K562 (cell line): ENCODE data around the gene USPL1. TPM values are rescaled to one million over a fixed set of nuclear protein-coding genes. Genes with fewer than 3 reads are reported as not detected.

Experiments used
- ETV5 ChIP-seq: sonication (generic); formaldehyde crosslinking; IDR thresholded peaks from 2 replicates; pipeline ENCODE4 v1.4.0; 2020; ENCODE audit warnings: low read depth, mild to moderate bottlenecking, missing genetic modification reagents
- HMG20B ChIP-seq: fragments of 250-450 bp; sonication (Bioruptor Pico); IDR thresholded peaks from 2 replicates; pipeline ENCODE4 v1.5.0; 2021; ENCODE audit warnings: mild to moderate bottlenecking
- MAZ ChIP-seq, 2 experiments: fragments of 450-650 bp in 1 of 2; sonication (generic) in 1 of 2; formaldehyde crosslinking; IDR thresholded peaks in 1 of 2; conservative IDR thresholded peaks in 1 of 2; 2 replicates each; pipeline versions ENCODE4 v1.4.0 to v1.5.0; 2020; ENCODE audit warnings: mild to moderate bottlenecking in 1 of 2, missing genetic modification reagents in 1 of 2
- NONO ChIP-seq, 2 experiments: fragments of 200-400 bp in 1 of 2; fragments of 450-650 bp in 1 of 2; formaldehyde crosslinking in 1 of 2; IDR thresholded peaks; 2 replicates each; pipeline ENCODE4 v1.6.1; 2017; ENCODE audit warnings: low read depth in 2 of 2, mild to moderate bottlenecking in 2 of 2, moderate library complexity in 2 of 2, low read length in 1 of 2
- PPARD ChIP-seq: fragments of 250-450 bp; sonication (Bioruptor Pico); IDR thresholded peaks from 2 replicates; pipeline ENCODE4 v1.8.0; 2022; ENCODE audit warnings: inconsistent platforms, mild to moderate bottlenecking, moderate library complexity
- RREB1 ChIP-seq: fragments of 250-450 bp; sonication (Bioruptor Pico); IDR thresholded peaks from 2 replicates; pipeline ENCODE4 v1.4.0; 2020
- THRB ChIP-seq: fragments of 450-650 bp; formaldehyde crosslinking; conservative IDR thresholded peaks from 2 replicates; pipeline ENCODE4 v1.4.0; 2022; ENCODE audit warnings: mild to moderate bottlenecking, missing genetic modification characterization
- TRIM24 ChIP-seq, 2 experiments: fragments of 450-650 bp; IDR thresholded peaks; 2 replicates each; pipeline ENCODE4 v1.6.1; 2016
- polyA plus RNA-seq, 8 experiments: library from polyadenylated mRNA; depleted of rRNA in 4 of 8; stranded (reverse) in 5 of 8; unstranded in 3 of 8; fragments of >200 nt; fragmentation: Nextera tagmentation in 2 of 8; fragmentation: Illumina TruSeq in 1 of 8; extraction: Ambion mirVana in 2 of 8; extraction: Trizol in 1 of 8; gene quantifications; 2 replicates each; pipeline versions ENCODE4 v1.2.1 to v1.2.3, GENCODE V29; 2011 to 2014; ENCODE audit warnings: inconsistent platforms in 1 of 8, missing spikeins in 1 of 8
- total RNA-seq, 7 experiments: library from RNA; depleted of rRNA in 6 of 7; stranded (reverse); fragments of >200 nt in 6 of 7; fragmentation: Illumina TruSeq in 2 of 7; extraction: Trizol in 2 of 7; gene quantifications; 2 replicates each; pipeline versions ENCODE4 v1.2.1 to v1.2.3, GENCODE V29; 2011 to 2021; ENCODE audit warnings: low replicate concordance in 1 of 7

The USPL1 gene
- total and polyA plus RNA-seq, 9 of the 15 experiments (the other 6 are each of a cell fraction or from before 2014, with no cell fraction given): 5.5 to 18.0 (median 12.0) TPM

GRCh38 chr13:30685987-30686386 lies 68.3 kb downstream of the USPL1 start (continued):
- TF ChIP-seq RREB1 (CRISPR knock-in tag) (no peak), PPARD (CRISPR knock-in tag) (no peak), NONO (IDR thresholded peaks at IDR 0.05; ENCODE audit: low read depth in 2 of 2, low read length in 1 of 2) (no peak), ETV5 (no peak), THRB (CRISPR knock-in tag) (no peak), MAZ (CRISPR knock-in tag; conservative IDR thresholded peaks at IDR 0.05 in 1 of 2, IDR thresholded peaks at IDR 0.05 in 1 of 2) (no peak), TRIM24 (IDR thresholded peaks at IDR 0.05) (no peak), HMG20B (CRISPR knock-in tag) (no peak)
